ENCODE measurements around the gene PLB1.
A peak's percentile ranks its signal among the peaks of the same experiment; 100 is the strongest.
"Not testable (repeated sequence)": the region's sequence is repeated elsewhere in the genome, so short reads cannot be mapped to it uniquely, and the experiment has no call there.

PLB1 gene

GRCh38 chr2:28664120-28664842 lies 168.4 kb downstream of the PLB1 start:
- no peak for DNase-seq (ENCODE audit: low read depth, low spot score)

- peak; percentile 89 for DNase-seq (ENCODE audit: low read depth, low spot score)
Measured at GRCh38 chr2:28665041-28665704, 169.3 kb downstream of the PLB1 start.

- DNase-seq (ENCODE audit: low read depth, low spot score): not testable (repeated sequence)
Measured at GRCh38 chr2:28665811-28666377, 170.0 kb downstream of the PLB1 start.

DNA sequence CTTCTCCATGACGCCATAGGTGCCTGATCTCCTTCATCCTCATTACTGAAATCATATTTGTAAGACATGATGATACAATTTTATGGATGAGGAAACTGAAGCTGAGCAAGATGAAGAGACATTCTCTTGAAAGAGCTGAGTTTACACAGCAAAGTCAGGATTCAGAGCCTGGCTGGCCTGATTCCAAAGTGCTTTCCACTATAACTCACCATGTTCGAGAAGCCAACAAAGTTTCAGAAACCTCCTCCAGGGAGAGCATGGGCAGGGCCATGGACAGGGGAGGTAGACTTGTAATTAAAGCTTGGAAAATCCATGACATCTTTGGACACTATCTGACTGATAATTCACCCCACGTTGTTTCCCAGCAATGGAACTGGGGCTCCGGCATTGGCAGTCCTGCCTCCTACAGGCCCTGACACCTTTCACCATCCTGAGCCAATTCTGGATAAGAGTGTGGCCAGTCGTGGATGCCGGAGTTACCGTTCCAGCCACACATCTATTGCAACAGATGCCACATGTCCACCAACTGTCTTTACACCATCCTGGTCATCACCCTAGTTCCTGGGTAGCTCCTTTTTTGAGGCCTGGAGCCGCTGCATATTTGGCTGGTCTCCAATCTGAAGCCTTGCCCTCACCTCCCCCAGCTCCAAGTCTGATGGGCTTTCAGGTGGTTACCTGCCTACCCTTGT lies 170.8 kb downstream of the PLB1 start:
- no peak for DNase-seq (ENCODE audit: low read depth, low spot score)

DNA sequence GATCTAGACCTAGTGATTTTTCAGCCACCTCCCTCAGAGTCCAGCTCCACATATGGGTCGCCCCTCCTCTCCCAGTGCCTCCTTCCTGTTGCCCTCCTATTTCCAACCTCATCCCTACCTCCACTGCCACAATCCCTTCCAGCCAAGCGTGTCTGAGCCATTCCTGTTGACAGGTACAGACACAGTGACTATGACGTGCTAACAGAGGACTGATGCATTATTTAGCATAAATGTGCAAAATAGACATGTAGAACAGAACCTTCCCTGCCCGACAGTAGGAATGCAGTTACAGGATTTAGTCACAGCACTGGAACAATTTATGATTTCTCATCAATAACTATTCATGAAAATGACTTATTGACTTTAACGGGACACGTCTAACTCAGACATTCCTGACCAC lies 171.4 kb downstream of the PLB1 start:
- DNase-seq (ENCODE audit: low read depth, low spot score): no peak

DNA sequence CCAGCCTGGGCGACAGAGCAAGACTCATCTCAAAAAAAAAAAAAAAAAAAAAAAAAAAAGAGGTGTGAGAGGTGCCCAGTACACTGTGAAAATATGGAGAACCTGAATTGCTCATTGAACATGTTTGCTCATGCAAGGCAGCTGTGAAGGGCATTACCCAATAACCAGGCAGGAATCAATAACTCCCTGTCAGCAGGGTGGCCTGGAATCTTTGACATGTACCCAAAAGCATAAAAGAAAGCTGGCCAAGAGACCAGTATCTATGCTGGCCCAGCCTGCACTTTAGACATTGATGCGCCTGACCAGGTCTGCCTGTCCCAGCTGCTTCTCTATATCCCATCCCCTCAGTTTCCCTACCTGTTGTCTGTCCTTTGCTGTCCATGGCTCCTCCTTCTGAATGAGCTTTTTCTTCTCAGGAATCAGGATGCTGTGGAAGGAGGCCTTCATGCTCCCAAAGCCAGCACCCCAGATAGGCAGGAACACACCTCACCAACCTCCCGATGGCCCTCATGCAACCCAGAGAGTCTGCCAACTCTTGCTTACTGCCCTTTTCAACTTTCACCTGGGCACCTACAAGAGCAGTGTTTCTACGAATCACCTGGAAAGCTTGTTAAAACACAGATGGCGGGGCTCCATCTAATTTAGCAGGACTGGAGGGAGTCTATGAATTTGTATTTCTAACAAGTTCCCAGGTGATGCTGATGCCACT lies 172.4 kb downstream of the PLB1 start:
- DNase-seq (ENCODE audit: low read depth, low spot score): no peak

GRCh38 chr2:28668880-28669279 lies 173.0 kb downstream of the PLB1 start:
- DNase-seq (ENCODE audit: low read depth, low spot score): no peak

GRCh38 chr2:28670856-28671255 lies 175.0 kb downstream of the PLB1 start:
- DNase-seq (ENCODE audit: low read depth, low spot score): peak; percentile 69

GRCh38 chr2:28673338-28673737 lies 177.5 kb downstream of the PLB1 start:
- DNase-seq (ENCODE audit: low read depth, low spot score): no peak

DNA sequence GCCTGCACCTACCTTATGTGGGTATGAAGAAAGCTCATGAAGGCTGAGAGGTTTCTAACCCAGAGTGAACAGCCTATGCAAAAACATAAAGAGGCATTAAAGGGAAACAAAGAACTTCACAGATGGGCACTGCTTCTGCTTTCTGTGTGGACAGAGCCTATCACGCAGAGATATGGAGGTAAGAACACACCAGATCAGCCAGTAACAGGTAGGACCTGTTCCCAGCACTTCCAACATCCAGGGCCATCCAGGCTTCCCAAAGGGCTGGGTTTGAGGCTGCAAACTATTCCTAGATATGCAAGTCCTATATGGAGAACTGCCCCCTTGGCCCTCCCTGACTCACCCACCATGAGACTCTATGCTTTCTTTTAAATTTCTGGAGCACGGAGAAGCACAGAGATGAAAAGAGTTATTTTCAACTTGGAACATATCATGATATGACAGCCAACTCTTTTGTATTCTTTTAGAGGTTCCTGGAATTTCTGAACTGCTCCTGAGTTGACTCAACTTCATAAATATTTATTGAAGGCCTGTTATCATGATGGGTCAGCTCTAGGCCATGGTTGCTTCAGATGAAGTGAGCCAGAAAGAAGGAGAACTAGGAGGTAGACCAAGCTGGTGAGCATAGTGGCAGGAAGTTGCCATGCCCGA lies 178.3 kb downstream of the PLB1 start:
- peak; percentile 71 for DNase-seq (ENCODE audit: low read depth, low spot score)

- DNase-seq (ENCODE audit: low read depth, low spot score): no peak
Measured at GRCh38 chr2:28674713-28675068, 178.8 kb downstream of the PLB1 start.

DNA sequence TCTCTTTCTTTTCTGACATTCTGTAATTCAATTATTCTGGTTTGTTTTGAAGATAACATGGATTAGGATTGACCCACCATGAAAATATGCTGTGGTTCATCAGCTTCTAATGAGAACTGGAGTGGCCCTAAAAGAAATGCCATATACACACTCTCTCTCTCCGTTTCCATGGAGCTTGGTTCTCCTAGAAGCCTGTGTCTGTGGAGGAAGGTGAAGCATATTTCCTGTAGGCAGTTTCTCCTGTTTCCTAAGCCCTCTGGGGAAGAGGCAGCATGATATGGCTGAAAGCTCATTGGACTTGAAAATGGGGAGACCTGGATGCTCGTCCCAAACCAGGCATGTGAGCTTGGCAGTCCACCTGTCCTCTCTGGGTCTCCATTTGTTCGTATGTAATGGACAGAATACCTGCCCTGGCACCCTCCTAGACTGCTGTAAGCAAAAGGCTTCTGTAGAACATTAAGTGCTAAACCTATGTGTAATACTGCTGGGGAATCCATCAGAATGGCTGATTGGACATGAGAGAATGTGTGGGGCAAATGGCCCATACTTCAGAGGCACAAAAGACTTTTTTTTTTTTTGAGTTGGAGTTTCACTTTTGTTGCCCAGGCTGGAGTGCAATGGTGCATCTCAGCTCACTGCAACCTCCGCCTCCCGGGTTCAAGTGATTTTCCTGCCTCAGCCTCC lies 180.4 kb downstream of the PLB1 start:
- no peak for DNase-seq (ENCODE audit: low read depth, low spot score)

- no peak for DNase-seq (ENCODE audit: low read depth, low spot score)
Measured at GRCh38 chr2:28678175-28678855, 182.5 kb downstream of the PLB1 start.

DNA sequence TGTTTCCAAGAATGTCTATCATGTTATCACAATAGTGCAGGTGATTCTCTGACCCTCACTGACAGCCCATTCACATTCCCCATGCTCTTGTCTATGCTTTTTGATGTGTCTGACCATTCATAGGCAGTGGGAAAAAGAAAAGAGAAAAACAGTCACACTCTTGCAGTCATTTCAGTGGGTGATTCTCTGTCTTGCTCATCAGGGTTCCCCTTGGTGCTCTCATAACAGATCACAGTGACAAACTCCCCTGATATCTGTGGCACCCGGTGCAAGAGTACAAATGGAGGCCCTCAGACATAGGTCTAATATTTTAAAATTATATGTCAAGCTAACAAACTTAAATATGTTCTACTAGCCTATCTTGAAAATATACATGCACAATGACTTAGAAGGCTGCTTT lies 183.1 kb downstream of the PLB1 start:
- no peak for DNase-seq (ENCODE audit: low read depth, low spot score)

DNA sequence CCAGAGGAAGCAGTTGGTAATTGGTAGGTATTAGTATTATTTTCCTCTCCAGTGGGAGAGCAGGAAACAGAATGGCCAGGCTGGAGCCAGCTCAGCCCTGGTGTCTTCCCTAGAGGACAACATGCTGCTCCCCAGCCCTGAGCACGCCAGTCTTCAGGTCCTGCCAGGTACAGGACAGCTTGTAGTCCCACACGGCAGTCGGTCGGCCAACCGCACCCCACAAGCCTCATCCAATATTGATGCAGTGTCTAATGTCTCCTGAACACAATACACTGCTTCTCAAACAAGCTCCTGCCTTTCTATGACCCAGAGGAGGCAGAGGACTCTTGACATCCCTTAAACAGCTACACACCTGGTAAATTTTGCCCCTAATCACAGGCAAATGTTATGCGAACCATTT lies 184.8 kb downstream of the PLB1 start:
- no peak for DNase-seq (ENCODE audit: low read depth, low spot score)

DNA sequence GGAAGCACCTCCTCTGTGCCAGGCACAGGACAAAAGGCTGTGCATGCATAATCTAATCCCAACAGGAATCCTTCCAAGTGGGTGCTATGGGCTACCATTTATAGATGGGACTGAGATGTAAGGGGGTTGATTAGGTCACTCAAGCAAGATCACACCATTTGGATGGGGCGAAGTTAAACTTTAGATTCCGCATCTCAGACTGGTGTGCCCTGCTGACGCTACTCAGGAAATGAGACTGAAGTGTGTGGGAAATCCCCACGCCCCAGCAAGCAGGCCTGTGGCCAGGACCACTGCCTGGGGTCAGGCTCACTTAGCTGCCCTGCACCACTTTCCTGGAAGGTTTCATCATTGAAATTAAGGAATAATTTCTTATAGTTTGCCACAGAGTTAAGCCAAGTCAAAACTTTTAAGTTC lies 185.3 kb downstream of the PLB1 start:
- DNase-seq (ENCODE audit: low read depth, low spot score): peak; percentile 88

GRCh38 chr2:28681606-28682005 lies 185.7 kb downstream of the PLB1 start:
- DNase-seq (ENCODE audit: low read depth, low spot score): no peak

- DNase-seq (ENCODE audit: low read depth, low spot score): peak; percentile 88
Measured at GRCh38 chr2:28683100-28683706, 187.3 kb downstream of the PLB1 start.

- DNase-seq (ENCODE audit: low read depth, low spot score): no peak
Measured at GRCh38 chr2:28684142-28684858, 188.4 kb downstream of the PLB1 start.

Measured in astrocyte of the hippocampus (primary cell).